Neural cell (in vitro differentiated cells): ENCODE measurements around the gene TBXA2R. TPM values are rescaled to one million over a fixed set of nuclear protein-coding genes. Genes with fewer than 3 reads are reported as not detected.

ENCODE experiments used
- H2AFZ ChIP-seq: fragments of 200-600, 300-800 bp; sonication (generic), shearing (Covaris generic); 2 replicates; pipeline ENCODE4 v1.6.0; 2014; ENCODE audit warnings: low read depth, mild to moderate bottlenecking, antibody characterized with exemption, low read length, moderate library complexity
- H3F3A ChIP-seq: fragments of 200-600 bp; shearing (Covaris generic); 2 replicates; pipeline ENCODE4 v1.6.1; 2016; ENCODE audit warnings: mild to moderate bottlenecking, moderate library complexity, mixed read lengths, antibody characterized with exemption, low read length; ENCODE audit not compliant: insufficient read depth, poor library complexity, severe bottlenecking
- H3K27ac ChIP-seq: fragments of 200-600, 300-800 bp; sonication (generic), shearing (Covaris generic); 2 replicates; pipeline ENCODE4 v1.5.1; 2014; ENCODE audit warnings: mild to moderate bottlenecking, low read length, moderate library complexity
- H3K27me3 ChIP-seq: fragments of 300-800, 200-600 bp; sonication (generic), shearing (Covaris generic); 2 replicates; pipeline ENCODE4 v1.6.0; 2014; ENCODE audit warnings: mild to moderate bottlenecking, low read depth, low read length, moderate library complexity; ENCODE audit not compliant: insufficient read depth
- H3K36me3 ChIP-seq: fragments of 300-800, 200-600 bp; sonication (generic), shearing (Covaris generic); 2 replicates; pipeline ENCODE4 v1.5.1; 2014; ENCODE audit warnings: mild to moderate bottlenecking, antibody characterized with exemption, low read length, moderate library complexity; ENCODE audit not compliant: insufficient read depth
- H3K4me2 ChIP-seq: fragments of 300-800, 200-600 bp; sonication (generic), shearing (Covaris generic); 2 replicates; pipeline ENCODE4 v1.6.0; 2014; ENCODE audit warnings: mild to moderate bottlenecking, low read length
- H3K4me3 ChIP-seq: fragments of 300-800, 200-600 bp; sonication (generic), shearing (Covaris generic); 2 replicates; pipeline ENCODE4 v1.5.1; 2014; ENCODE audit warnings: mild to moderate bottlenecking, low read length, moderate library complexity
- H3K79me2 ChIP-seq: fragments of 200-600 bp; shearing (Covaris generic); replicated peaks from 2 replicates; pipeline ENCODE4 v1.6.0; 2014; ENCODE audit warnings: mild to moderate bottlenecking, low read length, moderate library complexity; ENCODE audit not compliant: insufficient read depth
- H3K9ac ChIP-seq: fragments of 300-800, 200-600 bp; sonication (generic), shearing (Covaris generic); 2 replicates; pipeline ENCODE4 v1.6.1; 2016; ENCODE audit warnings: mild to moderate bottlenecking, low read length, mixed read lengths
- H3K9me2 ChIP-seq: fragments of 200-600 bp; shearing (Covaris generic); 2 replicates; pipeline ENCODE4 v1.6.1; 2016; ENCODE audit warnings: mild to moderate bottlenecking, low read length, mixed read lengths; ENCODE audit not compliant: insufficient read depth
- H3K9me3 ChIP-seq: fragments of 200-600, 300-800 bp; sonication (generic), shearing (Covaris generic); 2 replicates; pipeline ENCODE4 v1.6.1; 2016; ENCODE audit warnings: mild to moderate bottlenecking, mixed run types, low read length, moderate library complexity, mixed read lengths
- H4K20me1 ChIP-seq: fragments of 200-600 bp; shearing (Covaris generic); 2 replicates; pipeline ENCODE4 v1.6.1; 2016; ENCODE audit warnings: mild to moderate bottlenecking, mixed run types; ENCODE audit not compliant: insufficient read depth
- CTCF ChIP-seq: fragments of 450-650 bp; IDR thresholded peaks from 2 replicates; pipeline ENCODE4 v1.5.1; 2014; ENCODE audit warnings: antibody characterized with exemption, mild to moderate bottlenecking, moderate library complexity; ENCODE audit not compliant: poor library complexity, severe bottlenecking
- EZH2 ChIP-seq: fragments of 200-600, 300-800 bp; shearing (Covaris generic), sonication (generic); IDR thresholded peaks from 2 replicates; pipeline ENCODE4 v1.6.1; 2014; ENCODE audit warnings: antibody characterized with exemption, low read length, borderline replicate concordance, mild to moderate bottlenecking; ENCODE audit not compliant: insufficient read depth, poor library complexity, severe bottlenecking
- POLR2AphosphoS5 ChIP-seq: IDR thresholded peaks from 2 replicates; pipeline ENCODE4 v1.6.1; 2012
- RAD21 ChIP-seq: fragments of 450-650 bp; conservative IDR thresholded peaks from 2 replicates; pipeline ENCODE4 v1.6.1; 2014; ENCODE audit warnings: antibody characterized with exemption, mild to moderate bottlenecking, moderate library complexity
- REST ChIP-seq: IDR thresholded peaks from 2 replicates; pipeline ENCODE4 v1.6.1; 2012; ENCODE audit warnings: borderline replicate concordance
- SMC3 ChIP-seq: fragments of 450-650 bp; conservative IDR thresholded peaks from 2 replicates; pipeline ENCODE4 v1.6.1; 2014; ENCODE audit warnings: antibody characterized with exemption, mild to moderate bottlenecking, moderate library complexity; ENCODE audit not compliant: poor library complexity
- TAF1 ChIP-seq: IDR thresholded peaks from 2 replicates; pipeline ENCODE4 v1.6.1; 2012; ENCODE audit warnings: low read depth
- polyA plus RNA-seq: library from polyadenylated mRNA; depleted of rRNA; stranded (reverse); fragments of >200 nt; gene quantifications from 2 replicates; pipeline ENCODE4 v1.2.3, GENCODE V29; 2014

The TBXA2R gene
- polyA plus RNA-seq, 1 donor from 2014 or later = not detected

- Histone ChIP-seq H3K79me2 (no peaks in the 10 kb centered on the region), H3K27ac (no peak overlapping the region), H4K20me1 (no peaks in the 10 kb centered on the region), H3K27me3 (no peaks in the 10 kb centered on the region), H3K9me3 (no peaks in the 10 kb centered on the region), H3K4me2 (no peak overlapping the region), H3K9ac (no peak overlapping the region), H3K4me3 (no peak overlapping the region), H3K9me2 (no peaks in the 10 kb centered on the region), H3K36me3 (no peaks in the 10 kb centered on the region), H2AFZ (no peak overlapping the region), H3F3A (no peaks in the 10 kb centered on the region)
- TF ChIP-seq RAD21 (no peak), CTCF (no peak), SMC3 (no peak), TAF1 (no peak), REST (no peak), POLR2AphosphoS5 (no peak)
Measured at GRCh38 chr19:3636506-3636905, 29.8 kb upstream of the TBXA2R start.

GRCh38 chr19:3634496-3635045, 27.9 kb upstream of the TBXA2R start:
- Histone ChIP-seq H4K20me1 (no peaks in the 10 kb centered on the region), H3K79me2 (no peaks in the 10 kb centered on the region), H3K9me3 (no peaks in the 10 kb centered on the region), H3K36me3 (no peaks in the 10 kb centered on the region), H2AFZ (no peak overlapping the region), H3K9me2 (no peaks in the 10 kb centered on the region), H3K4me3 (no peak overlapping the region), H3K4me2 (no peak overlapping the region), H3K27ac (no peak overlapping the region), H3K9ac (no peak overlapping the region), H3K27me3 (no peaks in the 10 kb centered on the region), H3F3A (no peaks in the 10 kb centered on the region)
- no peak for TF ChIP-seq RAD21
- TF ChIP-seq REST = no peak
- TF ChIP-seq EZH2 = no peak
- TF ChIP-seq CTCF = no peak
- TF ChIP-seq SMC3 = no peak
